ENCODE measurements around the gene DCTN4. TPM values are rescaled to one million over a fixed set of nuclear protein-coding genes. Genes with fewer than 3 reads are reported as not detected.

DCTN4 gene
- total RNA-seq, 2 donors from 2014 or later, result 40.8 to 45.2 TPM

DNA sequence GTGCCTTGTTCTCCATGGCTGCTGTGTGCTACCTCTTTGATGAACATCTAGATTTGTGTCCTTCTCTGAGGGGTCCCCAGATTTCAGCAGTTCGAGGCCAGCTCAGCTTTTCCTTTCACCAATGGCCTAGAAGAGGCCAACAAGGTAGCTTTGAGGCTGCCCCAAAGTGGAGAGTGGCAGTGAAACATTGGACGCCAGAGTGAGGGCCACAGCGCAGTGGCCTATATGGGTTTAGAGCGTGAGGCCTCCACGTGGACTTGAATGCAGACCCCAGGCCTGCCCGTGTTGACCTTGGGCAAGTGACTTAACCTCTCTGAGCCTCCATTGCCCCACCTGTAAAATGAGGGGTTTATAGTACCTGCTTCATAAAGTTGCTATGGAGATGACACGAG lies 85.9 kb downstream of the DCTN4 start:
- Histone ChIP-seq H3K27ac (no peak overlapping the region), H3K4me3 (no peak overlapping the region), H3K27me3 (peaks cover 16% of the 10 kb centered on the region), H3K9me3 (no peaks in the 10 kb centered on the region), H3K9ac (ENCODE audit: low read depth in 2 of 2, low read length in 2 of 2) (peak overlapping the region in 1 of 2 donors; percentile 48), H3K4me1 (no peaks in the 10 kb centered on the region), H3K36me3 (no peaks in the 10 kb centered on the region)
- DNase-seq, result no peak
- TF ChIP-seq CTCF (IDR thresholded peaks at IDR 0.05), result no peak
- intact Hi-C loops (cut with DNase I), result no loop called here

DNA sequence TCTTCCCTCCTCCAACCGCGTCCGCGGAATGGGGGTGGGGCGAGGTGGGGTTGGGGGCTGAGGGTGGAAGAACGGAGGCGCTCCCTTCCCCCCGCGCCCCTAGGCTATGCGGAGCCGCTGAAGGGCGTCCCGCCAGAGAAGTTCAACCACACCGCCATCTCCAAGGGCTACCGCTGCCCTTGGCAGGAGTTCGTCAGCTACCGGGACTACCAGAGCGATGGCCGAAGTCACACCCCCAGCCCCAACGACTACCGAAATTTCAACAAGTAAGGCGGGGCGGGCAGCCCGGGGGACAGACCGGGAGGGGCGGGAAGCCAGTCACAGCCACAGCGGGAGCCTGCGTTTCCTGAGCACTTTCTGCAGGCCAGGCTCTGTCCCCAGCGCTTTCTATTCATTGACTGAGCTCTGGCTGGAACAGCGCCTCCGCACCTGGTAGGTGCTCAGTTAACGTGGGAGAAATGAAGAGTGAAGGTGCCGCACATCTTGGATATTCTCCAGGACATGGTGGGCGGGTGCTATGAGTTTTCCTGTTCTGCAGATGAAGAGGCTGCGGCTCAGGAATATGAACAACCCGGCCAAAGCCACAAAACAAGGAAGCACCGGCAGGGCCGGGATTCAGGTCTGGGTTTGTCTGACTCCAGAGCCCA lies 86.5 kb downstream of the DCTN4 start:
- Histone ChIP-seq H3K9me3 (no peaks in the 10 kb centered on the region), H3K27ac (no peak overlapping the region), H3K4me3 (peak overlapping the region; percentile 38), H3K36me3 (no peaks in the 10 kb centered on the region), H3K4me1 (no peaks in the 10 kb centered on the region), H3K9ac (ENCODE audit: low read depth in 2 of 2, low read length in 2 of 2) (peak overlapping the region; percentile 46 to 48), H3K27me3 (peaks cover 16% of the 10 kb centered on the region)
- intact Hi-C loops (cut with DNase I), result no loop called here
- DNase-seq, result peak; percentile 52
- no peak for TF ChIP-seq CTCF (IDR thresholded peaks at IDR 0.05)

DNA sequence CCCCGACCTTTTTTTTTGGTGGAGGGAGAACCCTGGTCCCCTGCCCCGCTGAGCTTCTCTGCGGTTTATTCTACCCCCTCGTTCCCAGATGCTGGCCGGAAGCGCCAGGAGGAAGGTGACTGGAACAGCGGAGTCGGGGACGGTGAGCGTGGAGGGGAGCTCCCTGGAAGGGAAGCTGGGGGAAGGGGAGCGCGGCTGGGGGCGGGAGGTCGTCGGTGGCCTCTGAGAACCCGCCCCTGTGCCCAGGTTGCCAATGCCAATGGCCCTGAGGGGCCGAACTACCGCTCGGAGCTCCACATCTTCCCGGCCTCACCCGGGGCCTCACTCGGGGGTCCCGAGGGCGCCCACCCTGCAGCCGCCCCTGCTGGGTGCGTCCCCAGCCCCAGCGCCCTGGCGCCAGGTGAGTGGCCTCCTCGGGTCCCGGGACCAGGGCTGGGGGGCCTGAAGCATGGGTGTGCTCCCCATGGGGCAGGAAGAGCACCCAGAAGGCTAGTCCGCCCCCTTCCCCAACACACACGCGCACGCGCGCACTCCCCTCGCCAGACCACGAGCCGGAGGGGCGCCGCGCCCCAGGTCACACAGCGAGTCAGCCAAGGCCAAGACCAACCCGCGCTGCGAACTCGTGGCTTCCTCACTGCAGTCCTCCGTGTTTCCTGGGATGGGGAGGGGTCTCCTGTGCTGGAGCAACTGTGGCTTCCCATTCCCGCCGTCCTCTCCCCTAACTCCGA lies 87.1 kb downstream of the DCTN4 start:
- intact Hi-C loops (cut with DNase I), result no loop called here
- peaks cover 16% of the 10 kb centered on the region for H3K27me3 ChIP-seq
- H3K4me3 ChIP-seq, result peak overlapping the region; percentile 38
- no peaks in the 10 kb centered on the region for H3K9me3 ChIP-seq
- TF ChIP-seq CTCF (IDR thresholded peaks at IDR 0.05), result no peak
- no peak overlapping the region for H3K27ac ChIP-seq
- peak overlapping the region; percentile 46 to 48 for H3K9ac ChIP-seq (ENCODE audit: low read depth in 2 of 2, low read length in 2 of 2)
- H3K4me1 ChIP-seq, result no peaks in the 10 kb centered on the region
- H3K36me3 ChIP-seq, result no peaks in the 10 kb centered on the region
- DNase-seq, result no peak

DNA sequence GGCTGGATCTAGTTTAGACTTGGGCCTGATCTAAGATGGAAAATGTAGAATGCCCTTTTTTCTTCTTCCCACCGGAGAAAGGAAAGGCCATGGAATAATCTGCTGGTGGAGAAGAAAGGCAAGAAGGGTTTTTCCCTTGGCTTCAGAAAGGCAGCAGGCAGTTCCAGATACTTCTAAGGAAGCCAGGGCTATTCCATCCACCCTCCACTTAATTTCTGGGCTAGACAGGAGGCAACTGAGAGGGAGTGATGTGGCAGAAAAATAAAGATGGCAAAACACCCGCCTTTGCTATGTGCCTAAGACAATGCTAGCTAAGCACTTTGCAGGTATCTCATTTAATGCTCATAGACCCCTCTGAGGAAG lies 87.9 kb downstream of the DCTN4 start:
- intact Hi-C loops (cut with DNase I), result no loop called here
- Histone ChIP-seq H3K9ac (ENCODE audit: low read depth in 2 of 2, low read length in 2 of 2) (no peak overlapping the region), H3K27ac (no peak overlapping the region), H3K4me3 (no peak overlapping the region), H3K36me3 (no peaks in the 10 kb centered on the region), H3K4me1 (no peaks in the 10 kb centered on the region), H3K27me3 (peaks cover 16% of the 10 kb centered on the region), H3K9me3 (no peaks in the 10 kb centered on the region)
- no peak for TF ChIP-seq CTCF (IDR thresholded peaks at IDR 0.05)
- DNase-seq, result no peak

DNA sequence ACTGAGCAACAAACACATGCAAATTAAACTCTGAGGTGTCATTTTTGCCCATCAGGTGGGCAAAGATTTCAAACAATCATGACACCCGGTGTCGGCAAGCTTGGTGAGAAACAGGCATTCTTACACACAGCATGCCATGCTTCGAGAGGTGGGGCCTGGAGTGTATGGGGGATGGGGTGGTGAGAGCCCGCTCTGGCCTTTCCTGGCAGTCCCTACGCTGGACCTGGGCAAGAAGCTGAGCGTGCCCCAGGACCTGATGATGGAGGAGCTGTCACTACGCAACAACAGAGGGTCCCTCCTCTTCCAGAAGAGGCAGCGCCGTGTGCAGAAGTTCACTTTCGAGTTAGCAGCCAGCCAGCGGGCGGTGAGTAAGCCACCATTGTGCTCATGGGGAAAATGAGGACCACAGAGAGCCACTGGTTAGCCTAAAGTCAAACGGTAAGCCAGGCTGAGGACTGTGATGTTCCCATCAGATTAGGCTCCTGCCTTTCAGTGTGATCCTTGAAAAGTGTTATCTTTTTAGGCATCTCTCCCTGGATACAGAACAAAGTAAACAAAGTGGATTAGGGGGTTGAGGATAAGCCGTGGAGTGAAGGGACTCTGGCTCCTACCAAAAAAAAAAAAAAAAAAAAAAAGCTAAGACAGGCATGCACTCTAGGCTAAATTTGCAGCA lies 88.4 kb downstream of the DCTN4 start:
- no peak for DNase-seq
- H3K27me3 ChIP-seq, result peaks cover 16% of the 10 kb centered on the region
- no peak overlapping the region for H3K9ac ChIP-seq (ENCODE audit: low read depth in 2 of 2, low read length in 2 of 2)
- intact Hi-C loops (cut with DNase I), result no loop called here
- no peaks in the 10 kb centered on the region for H3K9me3 ChIP-seq
- no peak overlapping the region for H3K27ac ChIP-seq
- no peaks in the 10 kb centered on the region for H3K4me1 ChIP-seq
- TF ChIP-seq CTCF (IDR thresholded peaks at IDR 0.05), result no peak
- no peak overlapping the region for H3K4me3 ChIP-seq
- no peaks in the 10 kb centered on the region for H3K36me3 ChIP-seq
